Measurements from ENCODE around the gene ARHGAP1. TPM values are rescaled to one million over a fixed set of nuclear protein-coding genes. Genes with fewer than 3 reads are reported as not detected.
"Not testable (repeated sequence)": the region's sequence is repeated elsewhere in the genome, so short reads cannot be mapped to it uniquely, and the experiment has no call there.

ARHGAP1 gene
- total RNA-seq, 1 donor, result 22.0 TPM

DNA sequence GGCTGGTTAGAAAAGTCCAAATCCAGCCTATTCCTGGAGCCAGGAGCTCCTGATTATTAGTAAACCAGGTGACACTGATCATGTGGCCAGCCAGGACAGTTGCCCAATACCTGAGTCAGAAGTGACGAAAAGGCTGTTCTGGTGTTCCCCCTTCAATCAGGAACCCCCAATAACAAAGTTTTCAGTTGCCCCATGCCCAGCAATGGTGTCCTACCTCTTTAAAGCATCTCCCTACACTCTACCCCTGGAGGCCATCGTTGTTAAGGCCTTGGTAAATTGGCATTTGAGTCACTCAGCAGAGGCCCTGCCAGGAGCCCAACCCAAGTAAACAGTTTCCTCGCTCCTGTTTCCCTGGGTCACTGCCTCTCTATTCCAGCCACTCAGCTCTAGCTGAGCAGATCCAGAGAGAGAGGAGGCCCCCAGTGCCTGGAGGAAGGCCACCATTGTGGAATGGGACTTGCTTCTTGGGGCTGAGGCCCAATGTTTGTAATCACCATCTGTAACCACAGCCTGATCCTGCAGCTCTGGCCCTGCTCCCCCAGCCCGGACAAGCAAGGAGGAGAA lies 25.0 kb downstream of the ARHGAP1 start:
- H3K4me1 ChIP-seq (ENCODE audit: insufficient read depth, low read length), result peaks cover 80% of the 10 kb centered on the region
- H3K4me3 ChIP-seq (ENCODE audit: low read length), result no peak overlapping the region

DNA sequence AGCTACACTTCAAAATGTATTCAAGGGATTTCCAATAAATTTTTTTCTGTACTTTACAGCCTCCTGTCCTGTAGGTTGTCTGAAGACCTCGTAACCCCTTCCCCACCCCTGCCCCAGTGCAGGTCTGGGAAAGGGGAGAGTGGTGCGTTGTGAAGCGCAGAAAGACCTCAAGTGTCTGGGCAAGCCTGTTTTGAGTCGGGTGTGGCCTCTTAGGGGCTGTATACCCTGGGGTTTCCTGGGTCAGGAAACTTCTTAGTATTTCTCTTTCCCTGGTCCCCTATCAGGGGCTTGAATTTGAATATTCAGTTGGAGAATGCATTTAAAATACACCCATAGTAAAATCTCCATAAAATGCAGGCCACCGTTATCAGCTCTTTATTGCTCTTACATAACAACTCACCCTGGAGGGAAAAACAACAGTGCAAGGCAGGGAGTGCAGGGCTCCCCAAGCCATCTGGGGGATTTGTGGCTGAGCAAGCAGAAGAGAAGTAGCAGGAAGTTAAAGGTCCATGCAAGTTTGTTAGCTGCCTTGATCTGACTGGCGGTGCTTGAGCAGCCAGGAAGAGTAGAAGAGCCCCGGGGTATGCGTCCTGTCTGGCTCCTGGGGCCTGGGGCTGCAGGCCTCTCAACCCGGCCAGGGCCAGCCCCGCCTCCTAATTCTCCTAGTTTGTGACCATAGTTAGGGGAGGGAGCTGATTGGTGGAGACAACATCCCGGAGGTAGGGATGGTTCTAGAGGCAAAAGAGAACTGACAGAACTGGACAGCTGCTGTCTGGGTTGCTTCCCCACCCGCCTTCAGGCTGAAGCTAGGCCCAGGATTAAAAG lies 25.7 kb downstream of the ARHGAP1 start:
- Histone ChIP-seq H3K4me3 (ENCODE audit: low read length) (no peak overlapping the region), H3K9me3 (ENCODE audit: low read depth, low read length) (no peaks in the 10 kb centered on the region), H3K4me1 (ENCODE audit: insufficient read depth, low read length) (peaks cover 87% of the 10 kb centered on the region), H3K27me3 (ENCODE audit: insufficient read depth, low read length) (no peaks in the 10 kb centered on the region)

More for the DNA sequence above, 25.0 kb downstream of the ARHGAP1 start:
- H3K9me3 ChIP-seq (ENCODE audit: low read depth, low read length), result no peaks in the 10 kb centered on the region
- no peaks in the 10 kb centered on the region for H3K27me3 ChIP-seq (ENCODE audit: insufficient read depth, low read length)

DNA sequence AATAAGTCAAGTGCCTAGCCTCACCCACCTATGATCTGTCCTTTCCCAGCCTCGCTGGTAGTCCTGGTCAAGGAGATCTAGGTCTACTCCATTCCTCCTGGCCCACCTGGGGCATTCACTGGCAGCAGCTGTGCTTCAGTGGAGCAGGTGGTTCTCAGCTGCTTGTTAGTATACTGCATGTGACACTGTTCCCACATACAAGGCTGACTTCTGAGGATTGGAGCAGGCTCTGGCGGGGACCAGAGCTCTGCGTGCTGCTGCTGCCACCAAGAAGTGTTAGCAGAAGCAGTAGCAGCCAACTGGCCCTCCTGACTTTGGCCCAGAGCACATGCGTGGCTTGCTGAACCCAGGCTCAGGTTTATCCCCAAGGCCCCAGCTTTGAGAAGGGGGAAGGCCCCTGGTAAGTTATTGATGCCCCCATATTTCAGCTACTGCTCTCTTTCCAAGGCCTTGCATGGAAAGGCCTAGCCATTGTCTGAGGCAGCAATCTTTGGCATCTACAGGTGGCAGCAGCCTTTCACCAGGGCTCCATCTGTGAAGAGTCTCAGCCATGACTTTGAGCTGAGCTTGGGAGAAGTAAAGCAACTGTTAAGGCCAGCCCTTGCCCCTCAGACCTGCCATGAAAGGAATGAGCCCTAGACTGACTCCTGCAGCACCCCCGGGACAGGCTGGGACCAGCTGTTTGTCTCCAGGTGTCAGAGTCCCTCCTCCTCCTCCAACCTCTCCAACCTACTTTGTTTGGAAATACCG lies 26.5 kb downstream of the ARHGAP1 start:
- peaks cover 94% of the 10 kb centered on the region for H3K4me1 ChIP-seq (ENCODE audit: insufficient read depth, low read length)
- H3K27me3 ChIP-seq (ENCODE audit: insufficient read depth, low read length), result no peaks in the 10 kb centered on the region
- no peaks in the 10 kb centered on the region for H3K9me3 ChIP-seq (ENCODE audit: low read depth, low read length)
- no peak overlapping the region for H3K4me3 ChIP-seq (ENCODE audit: low read length)

DNA sequence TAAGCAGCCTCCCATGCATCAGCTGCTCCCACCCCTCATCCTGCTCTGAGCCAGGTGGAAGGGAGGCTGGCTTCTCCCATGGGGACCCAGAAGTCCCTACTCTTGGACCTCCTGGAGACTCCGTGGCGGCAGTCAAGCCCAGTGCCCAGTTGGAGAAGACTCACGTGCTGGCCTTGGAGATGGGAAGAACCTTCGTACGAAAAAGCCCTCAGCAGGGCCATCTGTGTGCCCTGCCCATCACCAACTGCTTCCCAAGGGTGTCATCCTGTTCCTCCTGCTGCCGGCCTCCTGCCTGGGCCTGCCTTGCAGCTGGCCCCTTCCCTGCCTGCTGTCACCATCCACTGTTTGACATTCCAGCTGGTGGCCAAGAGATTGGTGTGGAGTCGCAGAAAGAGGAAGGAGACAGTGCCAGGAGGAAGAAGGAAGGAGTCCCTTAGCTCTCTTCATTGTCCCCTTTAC lies 28.0 kb downstream of the ARHGAP1 start:
- Histone ChIP-seq H3K9me3 (ENCODE audit: low read depth, low read length) (no peaks in the 10 kb centered on the region), H3K4me1 (ENCODE audit: insufficient read depth, low read length) (peaks cover 84% of the 10 kb centered on the region), H3K4me3 (ENCODE audit: low read length) (no peak overlapping the region), H3K27me3 (ENCODE audit: insufficient read depth, low read length) (no peaks in the 10 kb centered on the region)

DNA sequence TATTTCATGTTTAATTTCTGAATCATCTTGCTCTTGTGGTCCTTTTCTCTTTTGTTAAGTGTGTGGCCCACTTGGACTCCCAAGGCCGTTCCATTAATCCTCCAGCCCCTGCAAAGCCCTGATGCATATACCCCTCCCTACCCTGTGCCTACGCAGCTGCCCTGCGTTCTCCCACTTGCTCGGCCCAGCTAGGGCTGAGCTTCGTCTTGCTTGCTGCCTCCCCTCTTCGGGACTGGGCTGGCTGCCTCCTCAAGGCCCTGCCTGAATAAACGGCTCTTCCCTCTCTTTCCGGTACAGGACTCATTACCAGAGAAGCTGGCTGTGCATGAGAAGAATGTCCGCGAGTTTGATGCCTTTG lies 28.5 kb downstream of the ARHGAP1 start:
- no peaks in the 10 kb centered on the region for H3K9me3 ChIP-seq (ENCODE audit: low read depth, low read length)
- H3K4me1 ChIP-seq (ENCODE audit: insufficient read depth, low read length), result peaks cover 80% of the 10 kb centered on the region
- no peaks in the 10 kb centered on the region for H3K27me3 ChIP-seq (ENCODE audit: insufficient read depth, low read length)
- H3K4me3 ChIP-seq (ENCODE audit: low read length), result no peak overlapping the region

DNA sequence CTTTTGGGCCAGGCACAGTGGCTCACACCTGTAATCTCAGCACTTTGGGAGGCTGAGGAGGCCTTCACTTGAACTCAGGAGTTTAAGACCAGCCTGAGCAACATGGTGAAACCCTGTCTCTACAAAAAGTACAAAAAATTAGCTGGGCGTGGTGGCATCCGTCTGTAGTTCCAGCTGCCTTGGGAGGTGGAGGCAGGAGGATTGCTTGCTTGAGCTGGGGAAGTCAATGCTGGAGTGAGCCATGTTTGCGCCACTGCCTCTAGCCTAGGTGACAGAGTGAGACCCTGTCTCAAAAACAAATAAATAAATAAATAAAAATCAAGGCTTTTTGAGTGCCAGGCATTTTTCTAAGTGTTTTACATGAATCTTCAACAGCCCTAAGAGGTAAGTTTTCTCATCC lies 29.9 kb downstream of the ARHGAP1 start:
- not testable (repeated sequence) for H3K9me3 ChIP-seq (ENCODE audit: low read depth, low read length); H3K27me3 ChIP-seq (ENCODE audit: insufficient read depth, low read length); H3K4me3 ChIP-seq (ENCODE audit: low read length)
- H3K4me1 ChIP-seq (ENCODE audit: insufficient read depth, low read length), result peaks cover 65% of the 10 kb centered on the region

DNA sequence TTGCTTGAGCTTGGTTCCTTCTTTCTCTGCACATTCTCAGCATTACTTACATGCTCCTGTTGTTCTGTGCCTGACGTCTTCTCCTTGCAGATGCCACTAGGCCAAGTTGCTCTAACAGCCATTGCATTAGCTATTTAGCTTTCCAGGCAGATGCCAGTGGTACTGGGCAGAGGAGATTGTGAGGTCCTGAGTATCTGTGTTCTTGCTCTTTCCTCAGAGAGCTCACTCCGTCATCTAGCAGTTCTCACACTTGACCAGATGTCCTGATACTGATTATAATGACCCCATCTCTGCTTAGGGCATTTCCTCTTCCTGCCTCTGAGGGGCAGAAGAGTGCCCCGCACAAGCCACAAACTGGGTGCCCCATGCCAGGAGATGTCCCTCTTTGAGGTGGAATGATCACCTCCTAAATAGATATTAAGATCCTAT lies 30.7 kb downstream of the ARHGAP1 start:
- H3K9me3 ChIP-seq (ENCODE audit: low read depth, low read length), result no peaks in the 10 kb centered on the region
- H3K4me3 ChIP-seq (ENCODE audit: low read length), result no peak overlapping the region
- H3K4me1 ChIP-seq (ENCODE audit: insufficient read depth, low read length), result peaks cover 57% of the 10 kb centered on the region
- no peaks in the 10 kb centered on the region for H3K27me3 ChIP-seq (ENCODE audit: insufficient read depth, low read length)

DNA sequence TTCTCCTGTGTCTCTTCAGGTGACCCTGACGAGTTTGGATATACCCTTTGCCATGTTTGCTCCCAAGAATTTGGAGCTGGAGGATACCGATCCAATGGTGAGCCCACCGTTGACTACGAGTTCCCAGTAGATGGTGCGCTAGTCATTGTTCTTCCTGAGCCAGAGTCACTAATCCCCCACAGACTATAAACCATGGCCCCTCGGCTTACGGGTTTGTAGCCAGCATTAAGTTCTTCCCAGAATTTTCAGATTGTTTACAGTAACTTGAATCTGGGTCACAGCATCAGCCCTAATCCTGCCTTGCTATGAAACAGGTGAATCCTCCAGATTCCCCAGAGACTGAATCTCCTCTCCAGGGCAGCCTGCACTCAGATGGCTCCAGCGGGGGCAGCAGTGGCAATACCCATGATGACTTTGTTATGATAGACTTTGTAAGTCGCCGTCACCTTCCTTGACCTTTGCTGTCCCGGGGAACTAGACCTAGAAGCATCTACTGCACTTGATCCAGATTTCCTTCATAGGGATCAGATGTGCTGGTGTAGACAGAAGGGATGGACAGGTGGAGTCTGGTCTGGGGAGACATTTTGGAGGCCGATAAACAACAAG lies 31.8 kb downstream of the ARHGAP1 start:
- H3K9me3 ChIP-seq (ENCODE audit: low read depth, low read length), result no peaks in the 10 kb centered on the region
- H3K4me1 ChIP-seq (ENCODE audit: insufficient read depth, low read length), result peaks cover 46% of the 10 kb centered on the region
- H3K27me3 ChIP-seq (ENCODE audit: insufficient read depth, low read length), result no peaks in the 10 kb centered on the region
- H3K4me3 ChIP-seq (ENCODE audit: low read length), result no peak overlapping the region

DNA sequence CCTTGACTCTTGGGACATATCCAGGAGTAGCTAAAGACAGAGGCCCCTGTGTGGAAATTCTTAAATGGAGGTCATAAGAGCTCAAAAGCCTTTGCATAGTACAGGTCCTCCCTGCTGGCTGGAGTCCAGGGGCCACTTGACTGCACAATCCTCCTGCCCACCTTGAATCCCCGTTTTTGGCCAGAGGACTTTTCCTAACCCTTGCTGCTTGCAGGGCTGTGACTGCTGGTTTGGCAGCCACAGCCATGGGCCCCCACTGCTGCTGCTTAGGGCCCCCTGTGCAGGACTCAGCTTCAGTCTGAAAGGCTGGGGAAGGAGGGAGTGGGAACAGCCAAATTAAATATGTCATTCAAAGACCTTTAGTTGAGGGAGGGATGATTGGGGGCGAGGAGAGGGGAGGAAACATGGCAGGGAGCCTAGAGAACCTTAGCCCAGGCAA lies 33.4 kb downstream of the ARHGAP1 start:
- H3K27me3 ChIP-seq (ENCODE audit: insufficient read depth, low read length), result no peaks in the 10 kb centered on the region
- peaks cover 31% of the 10 kb centered on the region for H3K4me1 ChIP-seq (ENCODE audit: insufficient read depth, low read length)
- no peaks in the 10 kb centered on the region for H3K9me3 ChIP-seq (ENCODE audit: low read depth, low read length)
- H3K4me3 ChIP-seq (ENCODE audit: low read length), result no peak overlapping the region

DNA sequence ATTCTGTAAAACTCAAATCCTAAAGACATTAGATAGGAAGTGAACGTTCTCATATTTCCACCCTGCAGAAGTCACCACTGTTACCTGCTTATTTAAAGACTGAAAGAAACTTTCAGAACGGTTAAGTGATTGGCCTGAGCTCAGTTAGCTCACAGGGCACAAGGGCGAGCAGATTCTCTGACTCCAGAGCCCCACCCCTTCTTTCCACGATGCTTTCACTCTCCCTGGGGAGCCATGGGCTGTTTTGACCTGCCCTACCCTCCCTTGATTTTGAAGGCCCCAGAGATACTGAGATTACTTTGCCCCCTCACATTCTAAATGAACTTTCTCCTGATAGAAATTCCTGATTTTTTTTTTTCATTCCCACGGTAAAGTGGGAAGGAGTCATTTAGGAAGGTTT lies 33.9 kb downstream of the ARHGAP1 start:
- Histone ChIP-seq H3K4me1 (ENCODE audit: insufficient read depth, low read length) (peaks cover 25% of the 10 kb centered on the region), H3K9me3 (ENCODE audit: low read depth, low read length) (no peaks in the 10 kb centered on the region), H3K4me3 (ENCODE audit: low read length) (no peak overlapping the region), H3K27me3 (ENCODE audit: insufficient read depth, low read length) (no peaks in the 10 kb centered on the region)

DNA sequence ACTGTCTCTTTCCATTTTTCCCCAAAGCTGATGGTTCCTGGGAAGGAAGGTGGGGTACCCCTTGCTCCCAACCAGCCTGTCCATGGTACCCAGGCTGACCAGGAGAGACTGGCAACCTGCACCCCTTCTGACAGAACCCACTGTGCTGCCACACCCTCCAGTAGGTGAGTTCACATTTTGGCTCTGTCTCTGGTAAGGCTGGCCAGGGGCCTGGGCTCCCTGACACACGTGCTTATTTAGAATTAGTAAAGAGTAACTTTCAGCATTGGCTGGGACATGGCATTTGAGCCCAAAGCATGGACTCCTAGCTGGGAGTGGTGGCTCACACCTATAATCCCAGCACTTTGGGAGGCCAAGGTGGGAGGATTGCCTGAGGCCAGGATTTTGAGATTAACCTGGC lies 35.1 kb downstream of the ARHGAP1 start:
- H3K4me1 ChIP-seq (ENCODE audit: insufficient read depth, low read length), result peaks cover 14% of the 10 kb centered on the region
- no peak overlapping the region for H3K4me3 ChIP-seq (ENCODE audit: low read length)
- H3K9me3 ChIP-seq (ENCODE audit: low read depth, low read length), result no peaks in the 10 kb centered on the region
- H3K27me3 ChIP-seq (ENCODE audit: insufficient read depth, low read length), result no peaks in the 10 kb centered on the region

DNA sequence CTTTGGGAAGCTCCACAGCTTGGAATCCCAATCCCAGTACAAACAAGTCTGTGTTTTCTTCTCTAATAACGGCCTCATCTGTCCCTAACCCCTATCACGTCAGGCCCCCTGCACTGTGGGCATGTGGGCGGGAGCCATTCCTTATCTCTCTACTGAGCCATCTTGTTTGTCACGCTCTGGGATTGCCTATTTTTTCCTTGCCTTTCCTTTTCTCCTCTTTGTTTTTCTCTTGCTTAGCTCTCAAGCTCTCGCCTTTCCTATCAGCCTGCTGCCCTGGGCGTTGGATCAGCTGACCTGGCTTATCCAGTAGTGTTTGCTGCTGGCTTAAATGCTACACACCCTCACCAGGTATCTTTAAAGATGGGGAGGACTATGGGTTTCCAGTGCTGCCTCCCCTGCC lies 35.8 kb downstream of the ARHGAP1 start:
- H3K4me3 ChIP-seq (ENCODE audit: low read length), result no peak overlapping the region
- no peaks in the 10 kb centered on the region for H3K27me3 ChIP-seq (ENCODE audit: insufficient read depth, low read length)
- no peaks in the 10 kb centered on the region for H3K9me3 ChIP-seq (ENCODE audit: low read depth, low read length)
- peaks cover 12% of the 10 kb centered on the region for H3K4me1 ChIP-seq (ENCODE audit: insufficient read depth, low read length)

DNA sequence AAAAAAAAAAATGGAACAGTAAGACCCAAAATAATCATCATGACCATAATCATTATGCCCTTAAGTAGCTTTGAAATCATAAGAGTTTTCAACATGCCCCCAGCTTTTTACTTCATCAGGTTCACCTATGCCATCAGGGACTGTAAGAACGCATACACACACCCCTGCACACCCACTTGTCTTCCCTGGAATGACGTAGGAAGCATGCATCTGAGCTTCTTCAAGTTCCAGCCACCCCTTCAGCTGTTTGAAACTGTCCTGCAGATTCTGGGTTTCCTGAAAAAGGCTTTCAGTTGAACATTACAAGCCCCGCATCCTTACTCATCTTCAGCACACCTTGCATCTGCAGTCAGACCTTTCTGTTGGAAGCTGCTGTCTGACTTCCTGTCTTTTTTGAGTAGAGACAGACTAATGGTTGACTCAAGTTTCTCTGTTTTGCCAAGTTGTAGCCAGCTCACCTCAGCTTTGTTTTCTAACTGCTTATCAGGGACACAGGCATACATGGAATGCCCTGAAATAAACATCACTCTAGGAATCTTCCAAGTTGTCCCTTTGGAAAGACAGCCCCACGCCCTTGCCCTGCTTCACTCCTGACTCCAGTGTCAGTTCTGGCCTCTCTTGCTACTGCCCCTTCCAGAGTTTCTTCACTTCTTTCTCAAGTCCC lies 37.0 kb downstream of the ARHGAP1 start:
- H3K4me3 ChIP-seq (ENCODE audit: low read length), result no peak overlapping the region
- H3K4me1 ChIP-seq (ENCODE audit: insufficient read depth, low read length), result peaks cover 14% of the 10 kb centered on the region
- no peaks in the 10 kb centered on the region for H3K9me3 ChIP-seq (ENCODE audit: low read depth, low read length)
- H3K27me3 ChIP-seq (ENCODE audit: insufficient read depth, low read length), result no peaks in the 10 kb centered on the region

DNA sequence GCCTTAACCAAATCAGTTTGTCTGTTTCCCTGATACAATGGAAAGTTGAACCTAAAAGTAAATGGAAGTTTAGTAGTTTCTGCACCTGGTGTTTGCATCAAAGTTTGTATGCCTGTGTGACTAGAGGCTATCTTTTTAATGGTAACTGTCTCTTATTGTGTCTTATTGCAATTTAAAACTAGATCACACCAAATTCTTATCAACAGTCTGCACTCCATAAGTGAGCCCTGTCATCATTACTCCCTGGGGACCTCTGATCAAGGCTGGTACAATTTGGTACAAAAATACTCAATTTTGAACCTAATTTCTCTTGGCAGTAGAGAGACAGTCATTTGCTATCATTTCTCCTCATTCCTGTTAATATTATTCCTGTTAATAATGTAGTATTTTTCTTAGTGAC lies 38.1 kb downstream of the ARHGAP1 start:
- no peaks in the 10 kb centered on the region for H3K9me3 ChIP-seq (ENCODE audit: low read depth, low read length)
- no peak overlapping the region for H3K4me3 ChIP-seq (ENCODE audit: low read length)
- H3K27me3 ChIP-seq (ENCODE audit: insufficient read depth, low read length), result no peaks in the 10 kb centered on the region
- H3K4me1 ChIP-seq (ENCODE audit: insufficient read depth, low read length), result peaks cover 14% of the 10 kb centered on the region

Measured in mononuclear cell (primary cell).